Raji (cell line): Measurements from ENCODE around the gene UTY.

Source experiments
- POLR2A ChIP-seq: IDR thresholded peaks from 2 replicates; pipeline ENCODE4 v1.6.1; 2011; ENCODE audit warnings: low read depth, low read length, control low read depth; ENCODE audit not compliant: insufficient read depth

UTY gene

DNA sequence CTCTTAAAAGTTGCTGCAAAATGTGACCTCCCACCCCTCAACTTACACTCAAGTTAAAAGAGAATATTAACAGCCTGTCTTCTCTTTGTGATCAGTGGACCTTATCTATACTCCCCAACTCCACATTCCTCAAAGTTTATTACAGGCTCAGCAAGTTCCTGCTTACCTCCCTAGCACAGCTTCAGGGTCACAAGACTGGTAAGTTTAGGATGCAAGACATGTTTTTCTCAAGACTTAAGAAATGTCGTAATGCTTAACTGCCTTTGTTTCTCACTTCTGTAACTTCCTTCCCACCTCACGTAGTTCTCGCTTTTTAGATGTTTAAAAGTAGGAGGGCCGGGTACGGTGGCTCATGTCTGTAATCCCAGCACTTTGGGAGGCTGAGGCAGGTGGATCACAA is 132.7 kb downstream of the UTY start:
- TF ChIP-seq POLR2A = no peak

GRCh38 chrY:13345549-13345948 is 134.3 kb downstream of the UTY start:
- TF ChIP-seq POLR2A = no peak

DNA sequence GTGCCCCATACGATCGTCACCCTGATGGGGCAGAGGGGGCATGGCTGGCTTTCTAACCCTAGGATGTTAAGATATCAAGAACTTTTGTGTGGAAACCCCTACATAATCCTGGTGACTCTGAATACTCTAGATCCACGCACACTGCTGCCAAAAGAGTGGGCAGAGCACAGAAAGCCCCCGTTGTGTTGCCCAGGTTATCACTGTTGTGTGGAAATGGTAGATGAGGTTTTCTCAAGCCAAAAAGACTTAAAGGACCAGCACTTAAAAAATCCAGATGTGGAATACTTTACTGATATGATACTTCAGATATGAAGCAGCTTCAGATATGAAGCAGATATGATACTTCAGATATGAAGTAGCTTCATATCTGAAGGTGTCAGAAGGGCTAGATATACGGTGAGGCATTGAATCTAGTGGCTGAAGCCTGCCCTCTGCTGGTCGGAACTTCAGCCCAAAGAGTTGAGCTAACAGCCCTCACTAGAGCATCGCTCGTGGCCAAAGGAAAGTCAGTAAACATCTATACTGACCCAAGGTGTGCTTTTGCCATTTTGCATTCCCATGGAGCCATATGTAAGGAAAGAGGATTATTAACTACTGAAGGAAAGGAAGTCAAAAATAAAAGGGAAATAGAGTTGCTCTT is 136.4 kb downstream of the UTY start:
- no peak for TF ChIP-seq POLR2A

- no peak for TF ChIP-seq POLR2A
Observed at GRCh38 chrY:13339939-13340338, 139.9 kb downstream of the UTY start.

GRCh38 chrY:13339381-13339780 is 140.5 kb downstream of the UTY start:
- no peak for TF ChIP-seq POLR2A

DNA sequence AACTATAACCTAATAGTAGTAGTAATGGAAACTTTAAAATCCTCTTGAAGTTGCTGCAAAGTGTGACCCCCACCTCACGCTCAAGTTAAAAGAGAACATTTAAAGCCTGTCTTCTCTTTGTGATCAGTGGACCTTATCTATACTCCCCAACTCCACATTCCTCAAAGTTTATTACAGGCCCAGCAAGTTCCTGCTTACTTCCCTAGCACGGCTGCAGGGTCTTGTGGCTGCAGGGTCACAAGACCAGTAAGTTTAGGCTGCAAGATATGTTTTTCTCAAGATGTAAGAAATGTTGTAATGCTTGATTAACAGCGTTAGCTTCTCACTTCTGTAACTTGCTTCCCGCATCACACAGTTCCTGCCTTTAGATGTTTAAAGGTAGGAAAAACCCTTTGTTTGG is 141.1 kb downstream of the UTY start:
- TF ChIP-seq POLR2A = no peak

GRCh38 chrY:13337934-13338333 is 141.9 kb downstream of the UTY start:
- TF ChIP-seq POLR2A = no peak

- no peak for TF ChIP-seq POLR2A
Observed at GRCh38 chrY:13333791-13334190, 146.0 kb downstream of the UTY start.

DNA sequence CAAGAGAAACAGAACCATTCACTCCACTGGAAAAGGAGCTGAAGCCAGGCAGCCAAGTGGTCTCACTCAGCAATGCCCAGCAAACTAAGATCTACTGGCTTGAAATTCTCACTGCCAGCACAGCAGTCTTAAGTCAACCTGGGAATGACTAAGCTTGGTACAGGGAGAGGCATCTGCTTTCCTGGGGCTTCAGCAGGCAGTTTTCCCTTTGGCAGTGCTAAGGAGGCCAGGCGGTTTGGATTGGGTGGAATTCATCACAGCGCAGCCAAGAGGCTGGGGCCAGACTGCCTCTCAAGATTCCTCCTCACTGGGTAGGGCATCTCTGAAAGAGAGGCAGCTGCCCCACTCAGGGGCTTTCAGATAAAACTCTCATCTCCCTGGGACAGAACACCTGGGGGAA is 149.2 kb downstream of the UTY start:
- no peak for TF ChIP-seq POLR2A

- no peak for TF ChIP-seq POLR2A
Observed at GRCh38 chrY:13312966-13313365, 166.9 kb downstream of the UTY start.

- no peak for TF ChIP-seq POLR2A
Observed at GRCh38 chrY:13307959-13308358, 171.9 kb downstream of the UTY start.

GRCh38 chrY:13300795-13301194 is 179.0 kb downstream of the UTY start:
- TF ChIP-seq POLR2A = no peak

DNA sequence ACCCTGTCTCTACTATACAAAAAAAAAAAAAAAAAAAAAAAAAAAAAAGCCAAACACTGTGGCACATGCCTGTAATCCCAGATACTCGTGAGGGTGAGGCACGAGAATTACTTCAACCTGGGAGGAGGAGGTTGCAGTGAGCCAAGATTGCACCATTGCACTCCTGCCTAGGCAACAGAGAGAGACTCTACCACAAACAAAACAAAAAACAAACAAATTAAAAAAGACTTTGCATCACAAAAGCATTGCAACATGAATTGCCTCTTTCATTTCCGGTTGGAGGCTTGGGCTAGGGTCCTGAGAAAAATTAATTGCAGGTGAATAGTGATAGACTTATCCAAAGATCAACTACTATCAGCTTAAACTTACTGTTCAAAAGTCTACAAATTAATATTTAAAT is 180.4 kb downstream of the UTY start:
- TF ChIP-seq POLR2A = no peak

DNA sequence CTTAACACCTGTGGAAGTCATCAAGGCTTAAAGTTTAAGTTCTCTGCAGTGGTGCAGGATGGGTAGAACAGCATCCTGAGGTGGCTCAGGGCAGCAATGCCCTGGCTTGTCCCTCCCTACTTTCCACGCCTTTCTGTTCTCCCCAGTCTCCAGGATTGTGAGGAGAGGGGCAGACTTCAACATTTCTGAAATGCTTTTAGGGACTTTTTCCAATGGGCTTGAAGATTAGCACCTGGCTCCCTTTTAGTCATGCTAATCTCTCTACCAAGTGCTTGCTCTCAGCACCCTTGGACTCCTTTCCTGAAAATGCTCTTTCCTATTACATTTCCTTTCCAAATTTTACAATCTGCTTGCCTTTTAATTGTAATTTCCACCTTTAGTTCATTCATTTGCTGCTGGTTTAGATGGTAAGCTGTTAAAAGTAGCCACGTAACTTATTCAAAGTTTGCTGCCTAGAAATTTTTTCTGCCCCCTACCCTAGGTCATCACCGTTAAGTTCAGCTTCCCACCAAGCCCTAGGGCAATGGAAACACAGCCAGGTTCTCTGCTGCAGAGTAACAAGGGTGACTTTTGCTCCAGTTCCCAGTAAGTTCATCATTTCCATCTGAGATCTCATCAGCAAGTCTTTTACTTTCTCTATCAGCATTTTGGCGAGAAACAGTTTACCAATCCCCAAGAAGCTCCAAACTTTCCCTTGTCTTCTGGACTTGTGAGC is 183.5 kb downstream of the UTY start:
- TF ChIP-seq POLR2A = no peak

GRCh38 chrY:13295026-13295425 is 184.8 kb downstream of the UTY start:
- no peak for TF ChIP-seq POLR2A

- no peak for TF ChIP-seq POLR2A
Observed at GRCh38 chrY:13291199-13291598, 188.6 kb downstream of the UTY start.

DNA sequence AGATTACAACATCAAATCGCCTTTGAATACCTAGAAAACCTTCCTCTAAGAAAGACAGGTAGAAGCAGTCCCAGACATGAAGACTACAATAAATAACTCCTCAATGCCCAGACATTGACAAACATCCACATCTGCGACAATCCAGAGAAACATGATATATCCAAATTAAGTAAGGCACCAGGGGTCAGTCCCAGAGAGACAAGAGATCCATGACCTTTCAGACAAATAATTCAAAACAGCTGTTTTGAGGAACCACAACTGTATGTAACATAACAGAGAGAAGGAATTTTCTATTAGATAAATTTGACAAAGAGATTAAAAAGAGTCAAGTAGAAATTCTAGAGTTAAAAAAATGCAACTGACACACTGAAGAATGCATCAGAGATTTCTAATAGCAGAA is 200.3 kb downstream of the UTY start:
- no peak for TF ChIP-seq POLR2A
